Left ventricle myocardium inferior (tissue), 1 donor: Measurements from ENCODE around the gene MOB3B. TPM values are rescaled to one million over a fixed set of nuclear protein-coding genes. Genes with fewer than 3 reads are reported as not detected.
"Not testable (repeated sequence)": the region's sequence is repeated elsewhere in the genome, so short reads cannot be mapped to it uniquely, and the experiment has no call there.

Experiments used
- DNase-seq: peaks from one replicate; pipeline ENCODE4 v3.0.0-alpha.2; 2020
- H3K27ac ChIP-seq: fragments of 200-600 bp; replicated peaks from 2 replicates; pipeline ENCODE4 v1.8.0; 2021
- H3K27me3 ChIP-seq: fragments of 200-600 bp; 2 replicates; pipeline ENCODE4 v1.8.0; 2021; ENCODE audit warnings: low read depth
- H3K36me3 ChIP-seq: fragments of 200-600 bp; 2 replicates; pipeline ENCODE4 v1.8.0; 2021
- H3K4me1 ChIP-seq: fragments of 200-600 bp; 2 replicates; pipeline ENCODE4 v1.8.0; 2021
- H3K4me3 ChIP-seq: fragments of 200-600 bp; 2 replicates; pipeline ENCODE4 v1.8.0; 2021; ENCODE audit warnings: mild to moderate bottlenecking, moderate library complexity
- H3K9me3 ChIP-seq: fragments of 200-600 bp; replicated peaks from 2 replicates; pipeline ENCODE4 v1.8.0; 2021
- CTCF ChIP-seq: fragments of 200-600 bp; IDR thresholded peaks from 2 replicates; pipeline ENCODE4 v1.8.0; 2021; ENCODE audit warnings: antibody characterized with exemption, mild to moderate bottlenecking, borderline replicate concordance
- intact Hi-C: fragments of 100-400 bp; cut with micrococcal nuclease; formaldehyde crosslinking; loops from one replicate; pipeline ENCODE4 v1.11.0; 2022
- total RNA-seq: library from RNA; stranded (reverse); fragmentation: NEBNext Ultra II Directional; extraction: Animal tissue kit (Norgen Biotek cat#: 25700); gene quantifications from one replicate; pipeline ENCODE4 v1.2.1, GENCODE V29; 2021
- donor health status: DM: no; HTN: yes; CAD: no; lungs with severe emphysema.

The MOB3B gene
- total RNA-seq, 1 donor from 2014 or later: 2.1 TPM

DNA sequence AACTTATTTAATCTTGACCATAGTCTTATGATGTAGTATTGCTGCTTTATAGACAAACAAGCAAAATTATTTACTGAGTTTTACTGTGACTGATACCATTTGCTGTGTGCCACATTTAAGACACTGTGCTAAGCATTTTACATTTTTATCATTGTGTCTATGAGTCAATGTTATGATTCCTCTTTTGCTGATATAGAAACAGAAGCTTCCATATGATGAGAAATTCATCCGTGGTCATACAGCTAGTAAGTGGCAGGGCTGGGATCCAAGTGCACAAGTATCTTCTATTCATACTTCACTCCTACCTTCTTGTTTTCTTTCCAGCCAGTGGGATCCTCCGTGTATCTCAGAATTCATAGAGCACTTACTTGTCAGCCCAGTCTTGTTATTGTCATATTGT is 22.6 kb downstream of the MOB3B start:
- TF ChIP-seq CTCF: no peak
- Histone ChIP-seq H3K27me3 (no peaks in the 10 kb centered on the region), H3K9me3 (no peaks in the 10 kb centered on the region), H3K4me1 (no peaks in the 10 kb centered on the region), H3K4me3 (no peak overlapping the region), H3K27ac (no peak overlapping the region), H3K36me3 (no peaks in the 10 kb centered on the region)
- intact Hi-C loops: no loop called here
- DNase-seq: no peak

- H3K27me3 ChIP-seq: no peaks in the 10 kb centered on the region
- no peak overlapping the region for H3K27ac ChIP-seq
- intact Hi-C loops: no loop called here
- peaks cover 5% of the 10 kb centered on the region for H3K9me3 ChIP-seq
- no peaks in the 10 kb centered on the region for H3K36me3 ChIP-seq
- no peaks in the 10 kb centered on the region for H3K4me1 ChIP-seq
- TF ChIP-seq CTCF: no peak
- no peak overlapping the region for H3K4me3 ChIP-seq
- DNase-seq: no peak
Measured at GRCh38 chr9:27505744-27506161, 23.9 kb downstream of the MOB3B start.

GRCh38 chr9:27504259-27504658 is 25.4 kb downstream of the MOB3B start:
- Histone ChIP-seq H3K27me3 (no peaks in the 10 kb centered on the region), H3K4me3 (no peak overlapping the region), H3K27ac (no peak overlapping the region), H3K9me3 (peaks cover 5% of the 10 kb centered on the region), H3K4me1 (peaks cover 6% of the 10 kb centered on the region), H3K36me3 (no peaks in the 10 kb centered on the region)
- no peak for DNase-seq
- intact Hi-C loops: no loop called here
- TF ChIP-seq CTCF: no peak

GRCh38 chr9:27503623-27504022 is 26.0 kb downstream of the MOB3B start:
- H3K4me3 ChIP-seq: no peak overlapping the region
- TF ChIP-seq CTCF: no peak
- intact Hi-C loops: no loop called here
- no peaks in the 10 kb centered on the region for H3K27me3 ChIP-seq
- no peaks in the 10 kb centered on the region for H3K36me3 ChIP-seq
- no peak overlapping the region for H3K27ac ChIP-seq
- peaks cover 5% of the 10 kb centered on the region for H3K9me3 ChIP-seq
- peaks cover 6% of the 10 kb centered on the region for H3K4me1 ChIP-seq
- DNase-seq: no peak

- H3K27ac ChIP-seq, H3K27me3 ChIP-seq, H3K9me3 ChIP-seq, intact Hi-C loops, H3K36me3 ChIP-seq, DNase-seq, H3K4me3 ChIP-seq: not testable (repeated sequence)
- peaks cover 18% of the 10 kb centered on the region for H3K4me1 ChIP-seq
Measured at GRCh38 chr9:27500902-27501301, 28.7 kb downstream of the MOB3B start.

DNA sequence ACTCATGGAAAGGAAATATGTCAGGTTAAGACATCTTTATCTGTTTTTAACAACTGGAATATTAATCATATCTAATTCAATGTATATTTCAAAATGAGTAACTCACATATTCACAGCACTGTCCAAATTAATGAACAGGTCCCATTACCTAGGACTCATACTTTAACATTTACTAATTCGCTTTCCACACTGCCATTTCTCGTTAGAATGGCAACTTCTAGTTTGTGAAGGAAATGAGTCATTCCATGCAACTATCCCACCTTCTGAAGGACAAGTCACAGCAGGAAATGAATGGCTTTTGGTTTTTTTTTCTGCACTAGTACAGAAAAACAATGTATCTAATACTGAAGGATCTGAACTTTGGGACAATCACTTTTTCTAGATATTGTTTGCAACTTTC is 30.2 kb downstream of the MOB3B start:
- no peak overlapping the region for H3K4me3 ChIP-seq
- H3K4me1 ChIP-seq: peaks cover 27% of the 10 kb centered on the region
- intact Hi-C loops: no loop called here
- no peak for TF ChIP-seq CTCF
- DNase-seq: no peak
- no peaks in the 10 kb centered on the region for H3K27me3 ChIP-seq
- H3K27ac ChIP-seq: no peak overlapping the region
- no peaks in the 10 kb centered on the region for H3K36me3 ChIP-seq
- peaks cover 5% of the 10 kb centered on the region for H3K9me3 ChIP-seq
